H9 (cell line): ENCODE measurements around the gene STON2. TPM values are rescaled to one million over a fixed set of nuclear protein-coding genes. Genes with fewer than 3 reads are reported as not detected.

Experiments used
- DNase-seq: peaks from one replicate; pipeline ENCODE4 v3.0.0-alpha.2; 2017
- H2AFZ ChIP-seq: one replicate; pipeline ENCODE4 v1.6.1; 2013; ENCODE audit warnings: mild to moderate bottlenecking, low read length, control low read depth, moderate library complexity
- H2AK5ac ChIP-seq: 2 replicates; pipeline ENCODE4 v1.6.1; 2013; ENCODE audit warnings: low read length, control low read depth, mixed read lengths; ENCODE audit not compliant: insufficient read length
- H2BK120ac ChIP-seq: one replicate; pipeline ENCODE4 v1.6.1; 2013; ENCODE audit warnings: low read depth, mild to moderate bottlenecking, low read length, control low read depth, inconsistent platforms; ENCODE audit not compliant: poor library complexity, severe bottlenecking
- H2BK12ac ChIP-seq: 2 replicates; pipeline ENCODE4 v1.6.1; 2013; ENCODE audit warnings: low read length, control low read depth, mixed read lengths, low read depth; ENCODE audit not compliant: insufficient read length
- H2BK15ac ChIP-seq: 2 replicates; pipeline ENCODE4 v1.6.1; 2013; ENCODE audit warnings: low read depth, low read length, control low read depth
- H2BK20ac ChIP-seq: one replicate; pipeline ENCODE4 v1.6.1; 2013; ENCODE audit warnings: low read depth, mild to moderate bottlenecking, low read length, control low read depth, inconsistent platforms; ENCODE audit not compliant: poor library complexity, severe bottlenecking
- H2BK5ac ChIP-seq: 2 replicates; pipeline ENCODE4 v1.6.1; 2013; ENCODE audit warnings: low read length, control low read depth, mixed read lengths; ENCODE audit not compliant: insufficient read length
- H3K14ac ChIP-seq: 2 replicates; pipeline ENCODE4 v1.6.1; 2013; ENCODE audit warnings: low read length, control low read depth; ENCODE audit not compliant: insufficient read depth
- H3K18ac ChIP-seq: 2 replicates; pipeline ENCODE4 v1.6.1; 2013; ENCODE audit warnings: low read depth, mild to moderate bottlenecking, mixed read lengths, low read length, control low read depth; ENCODE audit not compliant: insufficient read length
- H3K23ac ChIP-seq: 2 replicates; pipeline ENCODE4 v1.6.1; 2013; ENCODE audit warnings: low read length, control low read depth, mixed read lengths, low read depth; ENCODE audit not compliant: insufficient read length
- H3K23me2 ChIP-seq: 2 replicates; pipeline ENCODE4 v1.6.1; 2013; ENCODE audit warnings: low read depth, mild to moderate bottlenecking, mixed read lengths, low read length, control low read depth; ENCODE audit not compliant: insufficient read length, poor library complexity, severe bottlenecking
- H3K27ac ChIP-seq: 2 replicates; pipeline ENCODE4 v1.5.1; 2013; ENCODE audit warnings: low read length, control low read depth, mixed read lengths, low read depth; ENCODE audit not compliant: insufficient read length
- H3K27me3 ChIP-seq: 2 replicates; pipeline ENCODE4 v1.6.1; 2013; ENCODE audit warnings: low read length, control low read depth, inconsistent platforms; ENCODE audit not compliant: insufficient read depth
- H3K4ac ChIP-seq: 2 replicates; pipeline ENCODE4 v1.6.1; 2013; ENCODE audit warnings: low read depth, mild to moderate bottlenecking, control low read depth, inconsistent platforms, low read length, moderate library complexity
- H3K4me1 ChIP-seq: 2 replicates; pipeline ENCODE4 v1.6.1; 2013; ENCODE audit warnings: low read length, control low read depth, inconsistent platforms; ENCODE audit not compliant: insufficient read depth
- H3K4me2 ChIP-seq: 2 replicates; pipeline ENCODE4 v1.6.1; 2013; ENCODE audit warnings: low read length, control low read depth, mixed read lengths; ENCODE audit not compliant: insufficient read length, insufficient read depth
- H3K56ac ChIP-seq: 2 replicates; pipeline ENCODE4 v1.6.1; 2013; ENCODE audit warnings: low read depth, mild to moderate bottlenecking, mixed read lengths, low read length, control low read depth; ENCODE audit not compliant: insufficient read length
- H3K79me1 ChIP-seq: 2 replicates; pipeline ENCODE4 v1.6.1; 2013; ENCODE audit warnings: low read depth, mild to moderate bottlenecking, moderate library complexity, low read length, control low read depth, inconsistent platforms; ENCODE audit not compliant: insufficient read depth, poor library complexity, severe bottlenecking
- H3K79me2 ChIP-seq: 2 replicates; pipeline ENCODE4 v1.6.1; 2013; ENCODE audit warnings: low read length, control low read depth, inconsistent platforms; ENCODE audit not compliant: insufficient read depth
- H3K9ac ChIP-seq: 2 replicates; pipeline ENCODE4 v1.6.1; 2013; ENCODE audit warnings: low read length, control low read depth, mixed read lengths; ENCODE audit not compliant: insufficient read length; ENCODE audit errors: extremely low read depth
- H3K9me3 ChIP-seq: one replicate; pipeline ENCODE4 v1.6.1; 2013; ENCODE audit warnings: low read depth, low read length, inconsistent platforms; ENCODE audit not compliant: control insufficient read depth
- H3T11ph ChIP-seq: one replicate; pipeline ENCODE4 v1.6.1; 2013; ENCODE audit warnings: mild to moderate bottlenecking, low read length, control low read depth, inconsistent platforms
- H4K20me1 ChIP-seq: one replicate; pipeline ENCODE4 v1.6.1; 2013; ENCODE audit not compliant: control insufficient read depth, insufficient read length, insufficient read depth
- H4K5ac ChIP-seq: 2 replicates; pipeline ENCODE4 v1.6.1; 2013; ENCODE audit warnings: low read depth, mild to moderate bottlenecking, mixed read lengths, low read length, control low read depth; ENCODE audit not compliant: insufficient read length
- H4K8ac ChIP-seq: replicated peaks from 2 replicates; pipeline ENCODE4 v1.6.1; 2013; ENCODE audit warnings: low read length, control low read depth, mixed read lengths, low read depth; ENCODE audit not compliant: insufficient read length
- H4K91ac ChIP-seq: 2 replicates; pipeline ENCODE4 v1.6.1; 2013; ENCODE audit warnings: low read depth, mild to moderate bottlenecking, moderate library complexity, mixed read lengths, low read length, control low read depth; ENCODE audit not compliant: insufficient read length
- H3K27ac Mint-ChIP-seq, 3 experiments: 2 replicates in 2 of 3; 3 replicates in 1 of 3; pipeline ENCODE4 v1.8.0; 2020 to 2021; ENCODE audit warnings: mixed read lengths in 3 of 3, mild to moderate bottlenecking in 1 of 3, moderate library complexity in 1 of 3
- H3K27me3 Mint-ChIP-seq: 2 replicates; pipeline ENCODE4 v1.8.0; 2021; ENCODE audit warnings: low read depth, mild to moderate bottlenecking, moderate library complexity, mixed read lengths
- H3K36me3 Mint-ChIP-seq, 3 experiments: 2 replicates in 2 of 3; 3 replicates in 1 of 3; pipeline ENCODE4 v1.8.0; 2020 to 2021; ENCODE audit warnings: low read depth in 3 of 3, mixed read lengths in 3 of 3; ENCODE audit not compliant: insufficient read depth in 1 of 3
- H3K4me1 Mint-ChIP-seq, 2 experiments: 2 replicates each; pipeline ENCODE4 v1.8.0; 2020; ENCODE audit warnings: mixed read lengths in 2 of 2
- H3K4me3 Mint-ChIP-seq, 2 experiments: 2 replicates in 1 of 2; 3 replicates in 1 of 2; pipeline ENCODE4 v1.8.0; 2020 to 2021; ENCODE audit warnings: mild to moderate bottlenecking in 2 of 2, mixed read lengths in 2 of 2, moderate library complexity in 1 of 2
- H3K9me3 Mint-ChIP-seq, 2 experiments: 2 replicates in 1 of 2; 3 replicates in 1 of 2; pipeline ENCODE4 v1.8.0; 2020; ENCODE audit warnings: mild to moderate bottlenecking in 2 of 2, mixed read lengths in 2 of 2, moderate library complexity in 1 of 2
- CTCF ChIP-seq: fragments of 200-600 bp; sonication (generic); conservative IDR thresholded peaks from 3 replicates; pipeline ENCODE4 v1.8.0; 2021; ENCODE audit warnings: antibody characterized with exemption, mild to moderate bottlenecking
- total RNA-seq: library from RNA; stranded (reverse); gene quantifications from 2 replicates; pipeline ENCODE4 v1.2.1, GENCODE V29; 2021

STON2 gene
- total RNA-seq, 1 experiment from 2014 or later: 62.9 TPM

DNA sequence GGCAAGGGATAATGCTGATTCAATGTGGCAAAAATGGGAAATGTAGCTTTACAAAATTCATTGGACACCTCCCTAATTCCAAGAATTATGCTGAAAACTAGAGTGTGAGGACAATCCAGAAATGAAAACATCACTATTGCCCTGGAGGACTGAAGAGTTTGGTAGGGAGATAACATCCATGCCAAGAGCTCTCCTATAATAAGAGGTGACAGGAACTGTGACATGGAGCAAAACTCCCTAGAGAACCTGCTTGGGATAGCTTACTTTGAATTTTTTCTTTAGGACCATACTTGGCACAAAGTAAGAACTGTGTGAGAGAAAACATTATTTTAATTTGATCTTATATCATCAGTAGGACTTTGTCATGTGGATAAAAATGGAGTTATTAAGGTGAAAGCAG is 48.9 kb downstream of the STON2 start:
- Histone ChIP-seq H3K4me2 (no peak overlapping the region), H3K9me3 (no peaks in the 10 kb centered on the region), H3T11ph (no peak overlapping the region), H3K4ac (no peak overlapping the region), H4K8ac (no peak overlapping the region), H3K56ac (no peak overlapping the region), H2BK5ac (no peak overlapping the region), H3K79me2 (no peaks in the 10 kb centered on the region), H2BK12ac (no peak overlapping the region), H3K14ac (no peak overlapping the region), H3K27ac (no peak overlapping the region), H3K79me1 (no peaks in the 10 kb centered on the region), H2BK20ac (no peak overlapping the region), H2BK15ac (no peak overlapping the region), H4K20me1 (no peaks in the 10 kb centered on the region), H3K23ac (no peak overlapping the region), H2AFZ (no peak overlapping the region), H2AK5ac (no peak overlapping the region), H4K91ac (no peak overlapping the region), H3K27me3 (no peaks in the 10 kb centered on the region), H2BK120ac (no peak overlapping the region), H3K23me2 (no peaks in the 10 kb centered on the region), H3K9ac (no peak overlapping the region), H3K18ac (no peak overlapping the region), H4K5ac (no peak overlapping the region), H3K4me1 (no peaks in the 10 kb centered on the region; the same call in 1 of the 2 replicates)
- H3K9me3 Mint-ChIP-seq: peaks cover 11 to 12% of the 10 kb centered on the region in 2 experiments
- H3K27me3 Mint-ChIP-seq: no peaks in the 10 kb centered on the region
- H3K4me3 Mint-ChIP-seq: no peak overlapping the region
- no peak for TF ChIP-seq CTCF
- H3K36me3 Mint-ChIP-seq: peaks cover 6 to 13% (median 11%) of the 10 kb centered on the region in 3 experiments
- no peak for DNase-seq
- peaks cover 12 to 17% of the 10 kb centered on the region in 2 experiments for H3K4me1 Mint-ChIP-seq
- H3K27ac Mint-ChIP-seq: no peak overlapping the region
